Progenitor cell of endocrine pancreas (in vitro differentiated cells): ENCODE results near the gene NAPB. TPM values are rescaled to one million over a fixed set of nuclear protein-coding genes. Genes with fewer than 3 reads are reported as not detected.
"Not testable (repeated sequence)": the region's sequence is repeated elsewhere in the genome, so short reads cannot be mapped to it uniquely, and the experiment has no call there.

Experiments used
- DNase-seq: peaks from one replicate; pipeline ENCODE4 v3.0.0; 2021; ENCODE audit warnings: low spot score; ENCODE audit not compliant: unreplicated experiment
- H3K27ac Mint-ChIP-seq: 2 replicates; pipeline ENCODE4 v1.8.0; 2021; ENCODE audit warnings: mild to moderate bottlenecking, moderate library complexity, mixed read lengths
- H3K27me3 Mint-ChIP-seq: 2 replicates; pipeline ENCODE4 v1.8.0; 2021; ENCODE audit warnings: mixed read lengths
- H3K36me3 Mint-ChIP-seq: 2 replicates; pipeline ENCODE4 v1.8.0; 2022; ENCODE audit warnings: mixed read lengths; ENCODE audit not compliant: insufficient read depth
- H3K4me1 Mint-ChIP-seq: 2 replicates; pipeline ENCODE4 v1.8.0; 2021; ENCODE audit warnings: low read depth, mixed read lengths
- H3K4me3 Mint-ChIP-seq: 2 replicates; pipeline ENCODE4 v1.8.0; 2021; ENCODE audit warnings: low read depth, mild to moderate bottlenecking, moderate library complexity, mixed read lengths
- H3K9me3 Mint-ChIP-seq: 2 replicates; pipeline ENCODE4 v1.8.0; 2021; ENCODE audit warnings: low read depth, mixed read lengths
- total RNA-seq: library from RNA; stranded (reverse); gene quantifications from 2 replicates; pipeline ENCODE4 v1.2.1, GENCODE V29; 2021
- TF ChIP-seq, protein P1 (sequence below): fragments of 200-600 bp; sonication (generic); IDR thresholded peaks from one replicate; pipeline ENCODE4 v1.5.0; 2021; ENCODE audit warnings: antibody characterized with exemption, mild to moderate bottlenecking; ENCODE audit not compliant: unreplicated experiment

NAPB gene
- total RNA-seq, 1 donor from 2014 or later = 22.2 TPM

- no peak for DNase-seq
- TF ChIP-seq, protein P1, sequence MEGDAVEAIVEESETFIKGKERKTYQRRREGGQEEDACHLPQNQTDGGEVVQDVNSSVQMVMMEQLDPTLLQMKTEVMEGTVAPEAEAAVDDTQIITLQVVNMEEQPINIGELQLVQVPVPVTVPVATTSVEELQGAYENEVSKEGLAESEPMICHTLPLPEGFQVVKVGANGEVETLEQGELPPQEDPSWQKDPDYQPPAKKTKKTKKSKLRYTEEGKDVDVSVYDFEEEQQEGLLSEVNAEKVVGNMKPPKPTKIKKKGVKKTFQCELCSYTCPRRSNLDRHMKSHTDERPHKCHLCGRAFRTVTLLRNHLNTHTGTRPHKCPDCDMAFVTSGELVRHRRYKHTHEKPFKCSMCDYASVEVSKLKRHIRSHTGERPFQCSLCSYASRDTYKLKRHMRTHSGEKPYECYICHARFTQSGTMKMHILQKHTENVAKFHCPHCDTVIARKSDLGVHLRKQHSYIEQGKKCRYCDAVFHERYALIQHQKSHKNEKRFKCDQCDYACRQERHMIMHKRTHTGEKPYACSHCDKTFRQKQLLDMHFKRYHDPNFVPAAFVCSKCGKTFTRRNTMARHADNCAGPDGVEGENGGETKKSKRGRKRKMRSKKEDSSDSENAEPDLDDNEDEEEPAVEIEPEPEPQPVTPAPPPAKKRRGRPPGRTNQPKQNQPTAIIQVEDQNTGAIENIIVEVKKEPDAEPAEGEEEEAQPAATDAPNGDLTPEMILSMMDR = peak; percentile 47
- H3K36me3 Mint-ChIP-seq = no peaks in the 10 kb centered on the region
- H3K9me3 Mint-ChIP-seq = no peaks in the 10 kb centered on the region
- H3K27ac Mint-ChIP-seq = peak overlapping the region; percentile 100
- peaks cover 2% of the 10 kb centered on the region for H3K27me3 Mint-ChIP-seq
- H3K4me1 Mint-ChIP-seq = peaks cover 25% of the 10 kb centered on the region
- H3K4me3 Mint-ChIP-seq = peak overlapping the region; percentile 88
These were observed 71.7 kb downstream of the NAPB start for GRCh38 chr20:23349338-23350195.

DNA sequence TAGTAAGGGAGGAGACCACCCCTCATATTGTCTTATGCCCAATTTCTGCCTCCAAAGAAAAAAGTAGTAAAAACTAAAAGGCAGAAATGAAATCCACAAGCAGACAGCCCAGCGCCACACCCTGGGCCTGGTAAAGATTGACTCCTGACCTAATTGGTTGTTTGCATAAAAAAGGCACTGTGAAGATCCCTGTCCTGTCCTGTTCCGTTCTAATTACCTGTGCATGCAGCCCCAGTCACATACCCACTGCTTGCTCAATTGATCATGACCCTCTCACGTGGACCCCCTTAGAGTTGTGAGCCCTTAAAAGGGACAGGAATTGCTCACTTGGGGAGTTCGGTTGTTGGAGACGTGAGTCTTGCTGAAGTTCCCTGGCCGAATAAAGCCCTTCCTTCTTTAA lies 72.8 kb downstream of the NAPB start:
- H3K9me3 Mint-ChIP-seq, H3K36me3 Mint-ChIP-seq, H3K27me3 Mint-ChIP-seq, DNase-seq: not testable (repeated sequence)
- Mint-ChIP-seq H3K4me1 (peaks cover 25% of the 10 kb centered on the region), H3K4me3 (peak overlapping the region; percentile 57), H3K27ac (peak overlapping the region; percentile 42)

DNA sequence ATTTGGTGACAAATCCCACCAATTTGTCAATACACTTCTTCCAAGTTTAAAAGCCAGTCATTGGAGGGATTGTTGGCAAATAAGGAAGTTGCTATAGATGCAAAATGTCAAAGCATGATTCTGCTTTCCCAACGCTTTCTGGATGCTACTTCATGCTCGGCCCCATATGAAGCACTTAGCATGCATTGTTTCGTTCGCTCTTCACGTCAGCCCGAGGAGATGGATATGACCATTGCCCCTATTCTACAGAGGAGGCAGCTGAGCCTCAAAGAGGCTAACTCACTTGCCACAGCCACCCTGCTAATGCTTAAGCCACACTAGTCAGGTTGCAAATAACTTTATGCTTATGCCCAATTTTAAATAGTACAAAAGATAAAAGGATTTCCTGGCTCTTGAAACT lies 73.5 kb downstream of the NAPB start:
- peak overlapping the region; percentile 57 for H3K27ac Mint-ChIP-seq

DNA sequence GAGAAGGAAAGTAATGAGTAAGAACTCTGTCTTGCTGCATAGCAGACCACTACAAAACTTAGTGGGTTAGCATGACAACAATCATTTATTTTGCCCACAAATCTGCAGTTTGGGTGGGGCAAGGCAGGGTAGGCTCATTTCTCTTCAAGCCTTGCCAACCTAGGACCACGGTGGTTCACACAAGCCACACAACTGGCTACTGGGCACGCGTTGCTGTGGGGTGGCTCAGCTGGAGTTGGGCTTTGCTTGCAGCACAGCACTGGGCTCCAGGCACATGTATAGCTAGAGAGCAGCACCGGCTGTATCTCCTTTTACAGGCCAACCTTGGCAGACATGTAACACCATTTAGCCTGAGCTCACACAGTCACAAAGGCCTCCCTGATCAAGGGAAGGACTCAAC lies 75.3 kb downstream of the NAPB start:
- Mint-ChIP-seq H3K36me3 (no peaks in the 10 kb centered on the region), H3K4me3 (no peak overlapping the region), H3K4me1 (peaks cover 19% of the 10 kb centered on the region), H3K27me3 (peaks cover 18% of the 10 kb centered on the region), H3K9me3 (no peaks in the 10 kb centered on the region), H3K27ac (no peak overlapping the region)
- TF ChIP-seq, protein P1 = no peak
- no peak for DNase-seq

More for the DNA sequence above, 73.5 kb downstream of the NAPB start:
- Mint-ChIP-seq H3K27me3 (peaks cover 2% of the 10 kb centered on the region), H3K36me3 (no peaks in the 10 kb centered on the region), H3K9me3 (no peaks in the 10 kb centered on the region), H3K4me1 (peaks cover 25% of the 10 kb centered on the region), H3K4me3 (no peak overlapping the region)
- TF ChIP-seq, protein P1 = no peak
- no peak for DNase-seq

DNA sequence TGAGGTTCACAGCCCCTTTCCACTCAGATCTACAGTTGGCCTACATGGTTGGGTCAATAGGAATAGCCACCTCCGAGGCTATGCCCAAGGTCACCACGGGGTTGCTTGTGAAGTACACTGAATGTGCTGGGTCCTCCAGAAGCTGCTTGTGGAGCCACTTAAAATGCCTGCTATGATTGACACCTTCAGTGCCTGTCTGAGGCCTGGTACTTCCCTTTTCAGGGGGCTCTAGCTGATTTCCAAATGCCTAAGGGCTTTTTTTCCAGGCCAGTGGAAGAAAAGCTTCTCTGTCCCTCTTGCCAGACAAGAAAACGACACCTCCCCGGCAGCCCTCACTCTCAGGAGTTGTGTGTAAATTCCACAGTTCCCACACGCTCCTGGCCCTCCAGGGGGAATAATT lies 77.0 kb downstream of the NAPB start:
- H3K27me3 Mint-ChIP-seq = peaks cover 22% of the 10 kb centered on the region
- no peaks in the 10 kb centered on the region for H3K9me3 Mint-ChIP-seq
- H3K36me3 Mint-ChIP-seq = no peaks in the 10 kb centered on the region
- TF ChIP-seq, protein P1 = no peak
- DNase-seq = no peak
- no peak overlapping the region for H3K27ac Mint-ChIP-seq
- peaks cover 16% of the 10 kb centered on the region for H3K4me1 Mint-ChIP-seq
- no peak overlapping the region for H3K4me3 Mint-ChIP-seq

DNA sequence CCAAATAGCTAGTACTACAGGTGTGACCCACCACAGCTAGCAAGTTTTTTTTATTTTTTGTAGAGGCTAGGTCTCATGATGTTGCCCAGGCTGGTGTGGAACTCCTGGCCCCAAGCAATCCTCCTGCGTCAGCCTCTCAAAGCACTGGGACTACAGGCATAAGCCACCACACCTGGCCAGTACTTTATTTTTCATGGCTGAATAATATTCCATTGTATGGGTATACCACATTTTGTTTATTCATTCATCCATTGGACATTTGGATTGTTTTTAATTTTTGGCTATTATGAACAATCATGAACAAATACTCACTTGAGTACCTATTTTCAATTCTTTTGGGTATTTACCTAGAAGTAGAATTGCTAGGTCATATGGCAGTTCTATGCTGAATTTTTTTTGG lies 77.7 kb downstream of the NAPB start:
- H3K4me1 Mint-ChIP-seq = peaks cover 10% of the 10 kb centered on the region
- TF ChIP-seq, protein P1 = no peak
- DNase-seq = no peak
- H3K36me3 Mint-ChIP-seq = no peaks in the 10 kb centered on the region
- H3K4me3 Mint-ChIP-seq = no peak overlapping the region
- no peak overlapping the region for H3K27ac Mint-ChIP-seq
- no peaks in the 10 kb centered on the region for H3K9me3 Mint-ChIP-seq
- H3K27me3 Mint-ChIP-seq = peaks cover 27% of the 10 kb centered on the region
